Activated naive CD4-positive, alpha-beta T cell treated with anti-CD3 and anti-CD28 coated beads for 36 hours (primary cell): ENCODE data around the gene HAND1. TPM values are rescaled to one million over a fixed set of nuclear protein-coding genes. Genes with fewer than 3 reads are reported as not detected.
A peak's percentile ranks its signal among the peaks of the same experiment; 100 is the strongest.

Source experiments
- CTCF ChIA-PET: fragments of 350-600 bp; sonication (Branson Sonifier 250); formaldehyde crosslinking; loops from one replicate; lab custom pipeline; 2021; ENCODE audit warnings: antibody characterized with exemption; lab: Charles Lee
- DNase-seq: peaks from one replicate; pipeline ENCODE4 v3.0.0-alpha.2; 2020
- H3K27ac Mint-ChIP-seq: one replicate; pipeline ENCODE4 v1.8.0; 2021; ENCODE audit warnings: mild to moderate bottlenecking, mixed read lengths
- H3K27me3 Mint-ChIP-seq: one replicate; pipeline ENCODE4 v1.8.0; 2021; ENCODE audit warnings: low read depth, mixed read lengths
- H3K36me3 Mint-ChIP-seq: one replicate; pipeline ENCODE4 v1.8.0; 2021; ENCODE audit warnings: low read depth, mixed read lengths
- H3K4me1 Mint-ChIP-seq: one replicate; pipeline ENCODE4 v1.8.0; 2021; ENCODE audit warnings: low read depth, mixed read lengths
- H3K4me3 Mint-ChIP-seq: one replicate; pipeline ENCODE4 v1.8.0; 2021; ENCODE audit warnings: mild to moderate bottlenecking, moderate library complexity, mixed read lengths
- H3K9me3 Mint-ChIP-seq: one replicate; pipeline ENCODE4 v1.8.0; 2021; ENCODE audit warnings: mixed read lengths
- intact Hi-C: fragments of 100-400 bp; cut with micrococcal nuclease; formaldehyde crosslinking; loops from one replicate; pipeline ENCODE4 v1.15.1; 2023
- total RNA-seq, 2 experiments: library from RNA; stranded (reverse); gene quantifications; one replicate each; pipeline ENCODE4 v1.2.3, GENCODE V29; 2021

Gene HAND1
- total RNA-seq = not detected

DNA sequence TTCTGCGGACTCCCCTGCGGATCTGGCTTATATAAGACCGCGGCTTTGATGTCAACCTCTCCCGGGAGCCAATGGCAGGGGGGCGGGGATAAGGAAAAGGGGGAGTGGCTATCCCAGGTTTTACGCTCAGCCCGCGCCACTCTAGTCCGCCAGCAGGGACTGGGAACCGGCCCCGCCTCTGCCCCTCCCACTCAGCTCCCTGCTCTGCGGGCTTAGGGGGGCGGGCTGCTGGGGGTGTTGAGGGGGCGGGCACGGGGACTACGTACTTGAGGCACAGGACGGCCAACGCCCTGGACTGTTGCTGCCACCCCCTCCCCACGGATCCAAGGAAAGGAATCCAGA lies at the start of gene HAND1:
Gene HAND1 (minus strand): TSS at position 4 of the 342 bp plus-strand sequence. CDS start 219 bp downstream, outside the sequence.
- no peaks in the 10 kb centered on the region for H3K36me3 Mint-ChIP-seq
- H3K4me3 Mint-ChIP-seq = no peak within 1 kb of the TSS
- H3K9me3 Mint-ChIP-seq = no peaks in the 10 kb centered on the region
- intact Hi-C loops = no loop called here
- CTCF ChIA-PET = interaction anchor here (1.8 kb wide), 1 partner anchor 42 kb away, joined by 5 read pairs; no protein-coding TSS in a partner anchor
- DNase-seq = no peak
- H3K4me1 Mint-ChIP-seq = peaks cover 60% of the 10 kb centered on the region
- peaks cover 87% of the 10 kb centered on the region for H3K27me3 Mint-ChIP-seq
- no peak within 1 kb of the TSS for H3K27ac Mint-ChIP-seq

DNA sequence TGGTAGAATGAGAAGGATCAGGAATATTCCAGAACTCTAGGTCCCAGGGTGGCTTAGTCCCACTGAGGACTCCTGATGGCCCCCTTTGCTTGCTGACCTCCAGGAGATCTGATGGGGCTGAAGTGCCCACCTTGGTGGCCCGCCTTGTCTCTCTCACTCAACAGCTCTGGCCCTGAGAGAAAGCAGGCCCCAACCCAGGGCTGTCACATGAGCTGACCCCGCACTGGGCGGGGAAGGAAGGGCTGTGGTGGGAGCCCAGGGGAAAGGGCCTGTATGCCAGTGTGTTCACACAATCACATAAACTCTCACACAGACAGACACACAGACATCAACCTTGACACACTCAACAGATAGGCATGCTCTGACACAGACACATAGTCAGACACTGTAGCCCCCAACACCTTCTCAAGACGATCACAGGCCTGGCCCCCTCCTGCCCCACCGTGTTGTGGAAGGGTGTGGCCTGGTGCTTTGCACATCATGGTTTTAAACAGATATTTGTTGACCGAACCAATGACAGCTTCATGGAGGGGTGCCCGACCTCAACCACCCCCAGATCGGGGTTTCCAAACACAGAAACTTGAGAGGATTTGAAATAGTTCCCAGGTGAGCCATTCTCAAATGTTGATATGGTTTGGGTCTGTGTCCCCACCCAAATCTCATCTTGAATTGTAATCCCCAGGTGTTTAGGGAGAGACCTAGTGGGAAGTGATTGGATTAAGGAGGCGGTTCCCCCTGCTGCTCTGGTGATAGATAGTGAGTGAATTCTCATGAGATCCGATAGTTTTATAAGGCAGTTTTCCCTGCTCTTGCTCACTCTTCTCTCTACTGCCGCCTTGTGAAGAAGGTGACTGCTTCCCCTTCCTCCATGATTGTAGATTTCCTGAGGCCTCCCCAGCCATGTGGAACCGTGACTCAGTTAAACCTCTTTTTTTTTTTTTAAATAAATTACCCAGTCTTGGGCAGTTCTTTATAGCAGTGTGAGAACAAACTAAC lies 48.5 kb upstream of the HAND1 start:
- no peaks in the 10 kb centered on the region for H3K4me1 Mint-ChIP-seq
- H3K4me3 Mint-ChIP-seq = no peak overlapping the region
- H3K9me3 Mint-ChIP-seq = no peaks in the 10 kb centered on the region
- no peaks in the 10 kb centered on the region for H3K36me3 Mint-ChIP-seq
- intact Hi-C loops = no loop called here
- no peak overlapping the region for H3K27ac Mint-ChIP-seq
- H3K27me3 Mint-ChIP-seq = peaks cover 23% of the 10 kb centered on the region
- CTCF ChIA-PET = interaction anchor here (1.4 kb wide), 1 partner anchor 59 kb away, joined by 3 read pairs; no protein-coding TSS in a partner anchor
- no peak for DNase-seq

DNA sequence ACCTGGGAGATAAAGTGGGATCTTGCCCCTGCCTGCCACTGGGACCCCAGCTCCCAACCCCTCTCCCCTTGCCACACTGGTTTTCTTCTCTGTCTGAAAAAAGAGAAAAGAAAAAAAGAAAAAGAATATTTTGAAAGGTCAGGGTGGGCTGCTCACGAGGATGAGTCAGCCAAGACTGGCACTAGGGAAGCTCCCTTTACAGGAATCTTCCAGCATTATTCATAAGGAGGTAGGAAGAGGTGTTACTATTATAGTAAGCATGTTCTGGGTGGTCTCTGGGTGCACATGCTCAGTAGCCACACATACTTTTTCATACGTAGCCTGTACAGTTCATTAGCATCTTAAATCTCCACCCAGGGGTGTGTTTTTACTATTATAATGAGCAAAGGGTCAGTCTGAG lies 46.8 kb upstream of the HAND1 start:
- Mint-ChIP-seq H3K4me1 (peaks cover 1% of the 10 kb centered on the region), H3K27ac (no peak overlapping the region), H3K4me3 (no peak overlapping the region), H3K9me3 (no peaks in the 10 kb centered on the region), H3K36me3 (no peaks in the 10 kb centered on the region), H3K27me3 (peaks cover 33% of the 10 kb centered on the region)
- intact Hi-C loops = no loop called here
- CTCF ChIA-PET = interaction anchor here (0.6 kb wide), 1 partner anchor 1629 kb away, joined by 6 read pairs; no protein-coding TSS in a partner anchor
- DNase-seq = no peak

DNA sequence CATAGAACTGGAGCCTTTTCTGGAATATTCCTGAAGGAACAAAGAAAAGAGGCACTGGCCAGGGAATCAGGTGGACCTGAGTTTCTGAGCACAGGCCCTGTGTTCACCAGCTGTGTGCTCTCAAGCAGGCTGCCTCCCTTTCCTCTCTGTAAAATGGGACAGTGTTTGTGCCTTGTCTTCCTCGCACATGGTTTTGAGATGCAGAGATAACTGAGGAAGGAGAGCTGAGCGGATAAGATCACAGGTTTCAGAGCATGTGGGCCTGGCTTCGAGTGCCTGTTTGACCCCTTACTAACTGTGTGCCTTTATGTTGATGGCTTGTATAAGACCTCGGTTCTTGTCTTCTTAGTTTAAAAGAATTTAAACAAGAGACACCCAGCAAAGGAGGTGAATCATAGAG lies 46.2 kb upstream of the HAND1 start:
- Mint-ChIP-seq H3K4me3 (no peak overlapping the region), H3K27ac (no peak overlapping the region), H3K4me1 (peaks cover 1% of the 10 kb centered on the region), H3K27me3 (peaks cover 39% of the 10 kb centered on the region), H3K36me3 (no peaks in the 10 kb centered on the region), H3K9me3 (no peaks in the 10 kb centered on the region)
- no peak for DNase-seq
- CTCF ChIA-PET = interaction anchor here (0.8 kb wide), 1 partner anchor 57 kb away, joined by 4 read pairs; no protein-coding TSS in a partner anchor
- intact Hi-C loops = no loop called here

DNA sequence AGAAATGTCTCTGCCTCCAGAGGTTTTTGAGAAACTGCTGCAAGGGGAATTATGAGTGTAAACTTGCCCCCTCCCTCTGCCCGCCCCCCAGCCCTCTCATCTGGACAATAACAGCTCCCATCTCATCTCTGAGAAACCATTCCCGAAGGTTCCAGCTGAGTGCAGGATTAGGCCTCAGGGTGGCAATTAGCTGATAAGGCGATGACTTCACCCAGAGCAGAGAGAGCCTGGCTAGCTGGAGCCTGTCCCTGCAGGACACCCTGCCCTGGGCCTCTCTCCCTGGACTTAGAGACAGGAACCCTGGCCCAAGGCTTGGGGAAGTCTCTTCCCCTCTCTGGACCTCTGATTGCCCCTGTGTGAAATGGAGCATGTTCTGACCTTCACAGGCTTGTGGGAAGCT lies 45.7 kb upstream of the HAND1 start:
- intact Hi-C loops = no loop called here
- H3K9me3 Mint-ChIP-seq = no peaks in the 10 kb centered on the region
- no peak overlapping the region for H3K27ac Mint-ChIP-seq
- no peak overlapping the region for H3K4me3 Mint-ChIP-seq
- DNase-seq = no peak
- no peaks in the 10 kb centered on the region for H3K36me3 Mint-ChIP-seq
- peaks cover 1% of the 10 kb centered on the region for H3K4me1 Mint-ChIP-seq
- H3K27me3 Mint-ChIP-seq = peaks cover 39% of the 10 kb centered on the region
- CTCF ChIA-PET = interaction anchor here (0.8 kb wide), 1 partner anchor 57 kb away, joined by 4 read pairs; no protein-coding TSS in a partner anchor

DNA sequence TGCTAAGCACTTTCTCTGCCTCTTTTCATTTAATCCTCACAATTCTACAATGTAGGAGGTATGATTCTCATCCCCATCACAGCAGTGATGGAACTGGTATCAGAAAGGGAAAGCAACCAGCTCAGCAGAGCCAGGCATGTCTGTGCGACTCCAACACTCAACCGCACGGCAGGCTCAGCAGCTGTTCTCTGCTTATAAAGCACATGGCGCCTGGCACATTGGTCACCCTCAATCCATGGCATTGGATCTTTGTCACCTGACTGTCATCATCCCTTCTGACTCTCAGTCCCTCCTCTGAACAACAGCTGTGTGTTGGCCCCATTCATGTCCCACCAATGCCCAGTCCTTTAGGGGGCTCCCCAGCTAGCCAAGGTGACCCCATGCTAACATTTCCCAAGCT lies 45.1 kb upstream of the HAND1 start:
- Mint-ChIP-seq H3K36me3 (no peaks in the 10 kb centered on the region), H3K27me3 (peaks cover 37% of the 10 kb centered on the region)

DNA sequence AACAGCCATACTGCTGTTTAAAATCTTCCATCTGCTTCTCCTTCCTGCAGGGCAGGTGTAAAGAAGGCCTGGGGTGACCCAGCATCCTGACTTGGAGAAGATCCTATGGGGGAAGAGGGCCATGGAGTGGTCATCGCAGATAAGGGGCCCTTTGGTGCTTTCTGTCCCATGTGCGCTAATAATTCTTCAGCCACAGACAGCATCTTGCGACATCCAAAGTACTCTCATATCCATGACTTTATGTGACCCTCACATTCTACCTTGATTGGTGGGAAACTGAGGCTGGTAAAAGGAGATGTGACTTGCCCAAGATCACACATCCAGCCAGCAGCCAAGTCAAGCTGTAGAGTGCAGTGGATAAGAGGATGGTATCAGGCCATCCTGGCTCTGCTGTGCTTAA lies 44.3 kb upstream of the HAND1 start:
- CTCF ChIA-PET = interaction anchor here (2.1 to 3.1 kb wide), 3 partner anchors 11 to 55 kb away, joined by 7 to 13 read pairs (median 12); no protein-coding TSS in a partner anchor
- no peaks in the 10 kb centered on the region for H3K36me3 Mint-ChIP-seq
- no peak overlapping the region for H3K27ac Mint-ChIP-seq
- H3K27me3 Mint-ChIP-seq = peaks cover 35% of the 10 kb centered on the region
- H3K9me3 Mint-ChIP-seq = no peaks in the 10 kb centered on the region
- no peak overlapping the region for H3K4me3 Mint-ChIP-seq
- DNase-seq = no peak
- peaks cover 1% of the 10 kb centered on the region for H3K4me1 Mint-ChIP-seq
- intact Hi-C loops = no loop called here

More for the DNA sequence above, 45.1 kb upstream of the HAND1 start:
- no peak overlapping the region for H3K27ac Mint-ChIP-seq
- no peak overlapping the region for H3K4me3 Mint-ChIP-seq
- CTCF ChIA-PET = no interaction called here
- H3K9me3 Mint-ChIP-seq = no peaks in the 10 kb centered on the region
- no peak for DNase-seq
- intact Hi-C loops = no loop called here
- H3K4me1 Mint-ChIP-seq = peaks cover 1% of the 10 kb centered on the region

DNA sequence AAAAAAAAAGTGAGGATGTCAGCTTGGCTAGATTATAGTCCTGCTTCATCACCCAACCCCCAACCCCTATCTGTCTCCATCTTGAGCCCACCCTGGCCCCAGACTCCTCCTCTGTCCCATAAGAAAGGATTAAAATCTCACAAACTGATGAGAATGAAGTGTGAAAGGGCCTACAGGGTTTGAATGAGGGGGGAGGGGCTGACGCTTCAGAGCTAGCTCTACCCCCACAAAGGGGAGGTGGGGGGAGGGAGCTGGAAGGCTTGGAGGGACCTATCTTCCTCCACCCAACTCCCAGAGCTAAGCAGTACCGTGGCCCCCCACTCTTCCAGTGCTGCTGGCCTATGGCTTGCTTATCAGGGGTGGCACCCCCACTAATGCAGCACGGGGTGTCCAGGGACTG lies 43.7 kb upstream of the HAND1 start:
- H3K27me3 Mint-ChIP-seq = peaks cover 35% of the 10 kb centered on the region
- CTCF ChIA-PET = interaction anchor here (1.2 to 3.1 kb wide), 11 partner anchors 8 to 89 kb away, joined by 3 to 13 read pairs (median 7); no protein-coding TSS in a partner anchor
- intact Hi-C loops = no loop called here

DNA sequence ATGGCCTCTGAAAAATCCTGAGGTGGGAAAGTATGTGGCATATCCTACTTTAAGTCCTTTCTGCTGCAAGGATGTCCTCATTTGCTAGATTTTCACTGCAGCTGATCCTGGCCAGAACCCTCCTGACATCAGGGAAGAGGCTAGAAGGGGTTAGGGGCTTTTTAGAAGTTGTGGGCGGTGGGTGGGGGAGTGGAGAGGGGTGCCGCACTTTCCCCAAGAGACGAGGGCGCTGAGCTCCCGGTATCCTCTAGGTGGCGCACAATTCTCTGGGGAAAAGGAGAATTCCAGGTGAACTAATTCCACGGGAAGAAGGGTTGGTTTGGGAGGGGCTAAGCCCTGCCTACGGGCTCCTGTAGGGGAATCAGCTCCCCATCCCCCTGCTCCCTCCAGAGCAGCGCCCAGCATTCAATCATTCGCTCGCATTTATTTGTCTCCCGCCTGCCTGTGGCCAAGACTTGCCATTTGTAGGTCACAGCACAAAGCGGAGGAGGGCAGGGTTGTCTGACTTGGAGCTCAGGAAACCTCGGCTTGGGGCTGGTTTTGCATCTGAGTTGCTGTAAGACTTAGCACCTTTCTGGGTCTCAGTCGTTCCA lies 42.9 kb upstream of the HAND1 start:
- peak; percentile 30 for DNase-seq
- CTCF ChIA-PET = interaction anchor here (0.7 to 3.1 kb wide), 21 partner anchors 9 to 646 kb away, joined by 3 to 13 read pairs (median 4); partner anchors contain the start of gene HAND1
- peaks cover 35% of the 10 kb centered on the region for H3K27me3 Mint-ChIP-seq
- peaks cover 1% of the 10 kb centered on the region for H3K4me1 Mint-ChIP-seq
- H3K9me3 Mint-ChIP-seq = no peaks in the 10 kb centered on the region
- intact Hi-C loops = no loop called here
- no peak overlapping the region for H3K27ac Mint-ChIP-seq
- no peak overlapping the region for H3K4me3 Mint-ChIP-seq
- H3K36me3 Mint-ChIP-seq = no peaks in the 10 kb centered on the region

More for the DNA sequence above, 43.7 kb upstream of the HAND1 start:
- no peak for DNase-seq
- Mint-ChIP-seq H3K4me1 (peaks cover 1% of the 10 kb centered on the region), H3K4me3 (no peak overlapping the region), H3K9me3 (no peaks in the 10 kb centered on the region), H3K27ac (no peak overlapping the region), H3K36me3 (no peaks in the 10 kb centered on the region)

DNA sequence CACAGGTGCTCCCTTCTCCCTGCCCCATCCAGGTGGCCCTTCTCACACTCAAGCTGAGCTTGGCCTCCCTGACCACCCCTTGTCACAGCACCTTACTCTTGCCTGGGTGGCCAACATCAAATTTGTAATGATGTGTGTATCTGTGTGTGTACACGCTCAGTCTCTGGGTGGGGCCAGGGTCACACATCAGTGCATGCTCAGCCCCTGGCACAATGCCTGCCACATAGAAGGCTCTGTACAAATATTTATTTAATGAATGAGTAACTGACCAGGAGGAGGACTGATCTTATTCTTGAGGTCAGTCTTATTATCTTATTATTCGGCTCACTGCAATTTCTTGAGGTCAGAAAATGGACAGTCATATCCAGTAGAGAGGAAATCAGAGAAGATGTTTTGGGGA lies 41.3 kb upstream of the HAND1 start:
- intact Hi-C loops = no loop called here
- H3K27me3 Mint-ChIP-seq = peaks cover 43% of the 10 kb centered on the region
- CTCF ChIA-PET = interaction anchor here (1.0 to 3.1 kb wide), 3 partner anchors 8 to 54 kb away, joined by 3 to 13 read pairs (median 5); partner anchors contain the start of gene HAND1

DNA sequence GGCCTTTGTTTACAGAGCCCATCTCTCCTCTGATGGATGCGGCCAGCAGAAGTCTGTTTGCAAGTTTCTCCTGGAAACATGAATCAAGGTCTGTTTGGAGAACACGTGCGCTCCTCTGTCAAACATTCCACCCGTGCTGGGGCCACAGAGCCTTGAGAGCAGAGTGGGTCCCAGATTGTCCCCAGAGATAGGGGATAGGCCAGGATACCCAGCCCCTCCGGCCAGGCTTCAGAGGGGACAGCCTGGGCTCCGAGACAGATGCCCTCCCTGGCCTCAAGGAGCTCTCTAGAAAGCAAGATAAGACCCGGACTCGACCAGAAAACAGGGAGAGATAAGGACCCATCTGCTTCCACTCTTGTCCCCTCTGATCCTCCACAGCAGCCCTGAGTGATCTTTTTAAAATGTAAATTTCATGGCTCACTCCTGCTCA lies 40.4 kb upstream of the HAND1 start:
- peaks cover 50% of the 10 kb centered on the region for H3K27me3 Mint-ChIP-seq

More for the DNA sequence above, 41.3 kb upstream of the HAND1 start:
- no peak overlapping the region for H3K27ac Mint-ChIP-seq
- H3K4me3 Mint-ChIP-seq = no peak overlapping the region
- no peaks in the 10 kb centered on the region for H3K9me3 Mint-ChIP-seq
- H3K4me1 Mint-ChIP-seq = peaks cover 10% of the 10 kb centered on the region
- no peak for DNase-seq
- H3K36me3 Mint-ChIP-seq = no peaks in the 10 kb centered on the region

DNA sequence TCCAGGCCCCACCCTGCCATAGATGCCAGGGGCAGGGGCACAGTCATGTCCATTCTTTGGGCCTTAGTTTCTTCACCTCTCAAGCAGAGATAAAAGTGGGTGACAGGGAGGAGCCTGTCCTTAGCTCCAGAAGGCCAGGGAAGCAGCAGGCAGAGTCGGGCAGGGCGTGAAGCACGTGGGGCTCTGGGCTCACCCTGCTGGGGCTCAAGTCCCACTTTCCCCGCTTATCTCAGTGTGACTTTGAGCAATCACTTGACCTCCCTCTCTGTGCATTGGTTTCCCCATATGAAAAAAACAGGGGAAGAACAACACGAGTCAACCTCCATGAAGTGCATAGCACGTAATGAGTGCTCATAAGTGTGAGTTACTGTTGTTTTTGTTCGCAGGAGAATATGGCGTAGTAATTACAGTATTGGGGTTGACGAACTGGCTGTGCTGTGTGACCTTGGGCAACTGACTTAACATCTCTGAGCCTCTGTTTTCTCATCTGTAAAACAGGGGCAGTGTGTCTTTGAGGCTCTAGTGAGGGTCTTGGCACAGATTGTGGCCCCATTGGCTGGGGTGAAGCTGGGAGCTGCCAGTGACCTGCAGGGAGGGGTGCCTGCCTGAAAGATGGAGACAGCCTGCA lies 39.9 kb upstream of the HAND1 start:
- intact Hi-C loops = no loop called here

More for the DNA sequence above, 40.4 kb upstream of the HAND1 start:
- CTCF ChIA-PET = no interaction called here
- Mint-ChIP-seq H3K36me3 (no peaks in the 10 kb centered on the region), H3K27ac (no peak overlapping the region), H3K9me3 (no peaks in the 10 kb centered on the region), H3K4me3 (no peak overlapping the region), H3K4me1 (peaks cover 19% of the 10 kb centered on the region)
- no peak for DNase-seq
- intact Hi-C loops = no loop called here

More for the DNA sequence above, 39.9 kb upstream of the HAND1 start:
- Mint-ChIP-seq H3K4me3 (no peak overlapping the region), H3K4me1 (peaks cover 20% of the 10 kb centered on the region), H3K27ac (no peak overlapping the region), H3K36me3 (no peaks in the 10 kb centered on the region), H3K9me3 (no peaks in the 10 kb centered on the region), H3K27me3 (peaks cover 46% of the 10 kb centered on the region)
- CTCF ChIA-PET = no interaction called here
- no peak for DNase-seq
